IMR-90 (cell line): ENCODE data around the gene ZNF598.

Experiments used
- CTCF ChIP-seq: conservative IDR thresholded peaks from 2 replicates; pipeline ENCODE4 v1.5.1; 2012; ENCODE audit warnings: mild to moderate bottlenecking, low read depth, low read length, improper control_type of control experiment
- MAZ ChIP-seq: IDR thresholded peaks from 2 replicates; pipeline ENCODE4 v1.6.1; 2012; ENCODE audit warnings: low read depth, mild to moderate bottlenecking, low read length, improper control_type of control experiment, moderate library complexity, borderline replicate concordance
- MXI1 ChIP-seq: IDR thresholded peaks from 2 replicates; pipeline ENCODE4 v1.6.1; 2012; ENCODE audit warnings: low read depth, mild to moderate bottlenecking, low read length, moderate library complexity, borderline replicate concordance
- POLR2A ChIP-seq: IDR thresholded peaks from 2 replicates; pipeline ENCODE4 v1.6.1; 2012; ENCODE audit warnings: mild to moderate bottlenecking, low read depth, low read length
- SMC3 ChIP-seq: fragments of 150-350 bp; IDR thresholded peaks from 2 replicates; pipeline ENCODE4 v1.6.1; 2016; ENCODE audit warnings: low read depth, mild to moderate bottlenecking, antibody characterized with exemption, low read length, moderate library complexity
- USF2 ChIP-seq: fragments of 150-350 bp; IDR thresholded peaks from 2 replicates; pipeline ENCODE4 v1.6.1; 2017; ENCODE audit warnings: mild to moderate bottlenecking, antibody characterized with exemption, low read length, low read depth

GRCh38 chr16:2037115-2037514 lies 27.5 kb upstream of the ZNF598 start:
- TF ChIP-seq POLR2A (no peak), MAZ (no peak), USF2 (no peak), CTCF (no peak), SMC3 (no peak), MXI1 (no peak)
